HL-60 (cell line): ENCODE data around the gene LMOD1.
"Not testable (repeated sequence)": the region's sequence is repeated elsewhere in the genome, so short reads cannot be mapped to it uniquely, and the experiment has no call there.

Experiments
- CTCF ChIP-seq: IDR thresholded peaks from one replicate; pipeline ENCODE4 v1.5.1; 2011; ENCODE audit warnings: low read length, control low read depth, inconsistent platforms; ENCODE audit not compliant: insufficient read depth
- GABPA ChIP-seq: IDR thresholded peaks from 2 replicates; pipeline ENCODE4 v1.6.1; 2012; ENCODE audit warnings: low read depth
- POLR2AphosphoS5 ChIP-seq: IDR thresholded peaks from 2 replicates; pipeline ENCODE4 v1.6.1; 2012; ENCODE audit warnings: low read depth
- SPI1 ChIP-seq: IDR thresholded peaks from 2 replicates; pipeline ENCODE4 v1.6.1; 2012; ENCODE audit warnings: low read depth, mild to moderate bottlenecking, borderline replicate concordance
- TF ChIP-seq, protein P1 (sequence below): IDR thresholded peaks from 2 replicates; pipeline ENCODE4 v1.6.1; 2012; ENCODE audit warnings: low read depth; ENCODE audit not compliant: insufficient replicate concordance

- not testable (repeated sequence) for TF ChIP-seq CTCF, POLR2AphosphoS5, GABPA, SPI1
- TF ChIP-seq, protein P1, sequence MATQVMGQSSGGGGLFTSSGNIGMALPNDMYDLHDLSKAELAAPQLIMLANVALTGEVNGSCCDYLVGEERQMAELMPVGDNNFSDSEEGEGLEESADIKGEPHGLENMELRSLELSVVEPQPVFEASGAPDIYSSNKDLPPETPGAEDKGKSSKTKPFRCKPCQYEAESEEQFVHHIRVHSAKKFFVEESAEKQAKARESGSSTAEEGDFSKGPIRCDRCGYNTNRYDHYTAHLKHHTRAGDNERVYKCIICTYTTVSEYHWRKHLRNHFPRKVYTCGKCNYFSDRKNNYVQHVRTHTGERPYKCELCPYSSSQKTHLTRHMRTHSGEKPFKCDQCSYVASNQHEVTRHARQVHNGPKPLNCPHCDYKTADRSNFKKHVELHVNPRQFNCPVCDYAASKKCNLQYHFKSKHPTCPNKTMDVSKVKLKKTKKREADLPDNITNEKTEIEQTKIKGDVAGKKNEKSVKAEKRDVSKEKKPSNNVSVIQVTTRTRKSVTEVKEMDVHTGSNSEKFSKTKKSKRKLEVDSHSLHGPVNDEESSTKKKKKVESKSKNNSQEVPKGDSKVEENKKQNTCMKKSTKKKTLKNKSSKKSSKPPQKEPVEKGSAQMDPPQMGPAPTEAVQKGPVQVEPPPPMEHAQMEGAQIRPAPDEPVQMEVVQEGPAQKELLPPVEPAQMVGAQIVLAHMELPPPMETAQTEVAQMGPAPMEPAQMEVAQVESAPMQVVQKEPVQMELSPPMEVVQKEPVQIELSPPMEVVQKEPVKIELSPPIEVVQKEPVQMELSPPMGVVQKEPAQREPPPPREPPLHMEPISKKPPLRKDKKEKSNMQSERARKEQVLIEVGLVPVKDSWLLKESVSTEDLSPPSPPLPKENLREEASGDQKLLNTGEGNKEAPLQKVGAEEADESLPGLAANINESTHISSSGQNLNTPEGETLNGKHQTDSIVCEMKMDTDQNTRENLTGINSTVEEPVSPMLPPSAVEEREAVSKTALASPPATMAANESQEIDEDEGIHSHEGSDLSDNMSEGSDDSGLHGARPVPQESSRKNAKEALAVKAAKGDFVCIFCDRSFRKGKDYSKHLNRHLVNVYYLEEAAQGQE: not testable (repeated sequence)
Measured at GRCh38 chr1:201940316-201940715, 6.0 kb downstream of the LMOD1 start.
